Measurements from ENCODE around the gene LRRC4C.

DNA sequence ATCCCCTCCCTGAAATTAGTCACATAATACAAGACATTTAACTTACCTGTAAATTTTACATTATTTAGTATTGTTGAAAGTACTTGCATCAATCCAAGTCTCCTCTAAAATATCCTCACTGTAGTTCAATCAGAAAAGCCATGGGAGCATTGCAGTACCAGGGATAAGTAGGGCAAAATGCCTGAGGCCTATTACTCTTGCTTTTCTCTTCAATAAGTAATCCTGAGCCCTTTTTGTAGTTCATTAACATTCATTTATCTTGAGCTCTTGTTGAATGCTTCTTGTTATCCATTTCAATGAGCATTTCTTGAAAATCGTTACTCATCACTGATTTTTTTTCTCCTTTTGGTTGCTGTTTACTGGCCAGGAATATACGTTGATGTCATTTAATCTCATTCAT lies 414.7 kb downstream of the LRRC4C start:
- TF ChIP-seq POLR2A (IDR thresholded peaks at IDR 0.05; ENCODE audit: low read length) (no peak), GATA1 (IDR thresholded peaks at IDR 0.05; ENCODE audit: low read depth, low read length) (no peak)
